Stimulated activated CD8-positive, alpha-beta memory T cell treated with anti-CD3 and anti-CD28 coated beads, Interleukin-7, amount 100 ng/mL, for 4 hours (primary cell): Measurements from ENCODE around the gene BRCA1.
A peak's percentile ranks its signal among the peaks of the same experiment; 100 is the strongest.
"Not testable (repeated sequence)": the region's sequence is repeated elsewhere in the genome, so short reads cannot be mapped to it uniquely, and the experiment has no call there.

Experiments used
- DNase-seq, 2 donors: peaks; one replicate each; pipeline ENCODE4 v3.0.0-alpha.2; 2020; ENCODE audit warnings: low read depth in 2 of 2

BRCA1 gene

DNA sequence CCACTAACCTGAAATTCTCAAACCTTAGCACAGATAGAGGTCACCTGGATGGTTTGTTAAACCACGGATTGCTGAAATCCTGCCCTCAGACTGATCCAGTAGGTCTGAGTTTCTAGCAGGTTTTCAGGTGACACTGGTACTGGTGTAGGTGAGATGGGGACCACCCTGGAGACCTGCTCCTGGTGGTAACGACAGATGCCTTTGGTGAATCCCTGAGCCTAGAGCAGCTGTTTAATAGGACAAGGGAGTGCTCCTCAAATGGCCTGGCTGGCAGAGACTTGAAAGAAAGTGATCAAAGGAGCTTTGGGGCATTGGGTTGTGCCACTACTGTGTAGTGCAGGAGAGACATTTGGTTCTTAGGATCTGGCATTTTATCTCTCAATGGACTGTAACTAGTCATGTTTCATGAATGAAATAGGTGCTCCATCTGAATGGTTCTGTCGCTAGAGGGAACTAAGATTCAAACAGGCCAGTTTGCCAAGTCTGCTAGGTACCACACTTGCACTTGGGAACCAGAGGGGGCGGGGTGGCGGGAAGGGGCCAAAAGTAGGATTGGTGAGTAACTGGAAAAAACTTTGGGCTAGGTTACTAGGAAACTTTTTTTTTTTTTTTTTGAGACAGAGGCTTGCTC is 121.5 kb downstream of the BRCA1 start:
- DNase-seq, result no peak

DNA sequence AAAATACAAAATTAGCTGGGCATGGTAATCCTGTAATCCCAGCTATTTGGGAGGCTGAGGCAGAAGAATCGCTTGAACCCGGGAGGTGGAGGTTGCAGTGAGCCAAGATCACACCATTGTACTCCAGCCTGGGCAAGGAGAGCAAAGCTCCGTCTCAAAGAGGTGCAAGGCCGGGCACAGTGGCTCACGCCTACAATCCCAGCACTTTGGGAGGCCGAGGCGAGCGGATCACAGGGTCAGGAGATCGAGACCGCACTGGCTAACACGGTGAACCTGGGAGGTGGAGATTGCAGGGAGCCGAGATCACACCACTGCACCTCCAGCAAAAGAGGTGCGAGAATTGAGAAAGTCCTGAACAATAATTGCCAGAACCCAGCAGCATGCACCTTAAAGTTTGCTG is 124.3 kb downstream of the BRCA1 start:
- not testable (repeated sequence) for DNase-seq

DNA sequence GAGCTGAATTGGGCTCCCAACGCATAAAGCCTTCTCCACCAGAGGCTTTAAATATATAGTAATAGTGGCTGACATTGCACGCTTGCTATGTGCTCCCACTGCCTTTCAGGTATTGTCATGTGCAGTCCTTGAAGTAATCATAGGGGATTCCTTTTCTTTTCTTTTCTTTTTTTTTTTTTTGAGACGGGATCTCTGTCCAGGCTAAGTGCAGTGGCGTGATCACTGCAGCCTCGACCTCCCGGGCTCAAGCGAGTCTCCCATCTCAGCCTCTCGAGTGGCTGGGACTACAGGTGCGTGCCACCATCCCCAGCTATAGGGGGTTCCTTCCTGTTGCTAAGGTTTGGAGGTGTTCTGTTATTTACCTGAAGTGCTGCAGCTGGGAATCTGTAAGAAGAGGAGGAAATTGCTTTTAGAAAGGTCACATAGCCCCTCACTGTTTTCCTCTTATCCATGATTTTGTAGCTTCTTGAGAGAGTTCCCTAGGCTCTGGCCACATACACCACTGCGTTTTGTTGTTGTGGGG is 126.1 kb downstream of the BRCA1 start:
- DNase-seq, result no peak

DNA sequence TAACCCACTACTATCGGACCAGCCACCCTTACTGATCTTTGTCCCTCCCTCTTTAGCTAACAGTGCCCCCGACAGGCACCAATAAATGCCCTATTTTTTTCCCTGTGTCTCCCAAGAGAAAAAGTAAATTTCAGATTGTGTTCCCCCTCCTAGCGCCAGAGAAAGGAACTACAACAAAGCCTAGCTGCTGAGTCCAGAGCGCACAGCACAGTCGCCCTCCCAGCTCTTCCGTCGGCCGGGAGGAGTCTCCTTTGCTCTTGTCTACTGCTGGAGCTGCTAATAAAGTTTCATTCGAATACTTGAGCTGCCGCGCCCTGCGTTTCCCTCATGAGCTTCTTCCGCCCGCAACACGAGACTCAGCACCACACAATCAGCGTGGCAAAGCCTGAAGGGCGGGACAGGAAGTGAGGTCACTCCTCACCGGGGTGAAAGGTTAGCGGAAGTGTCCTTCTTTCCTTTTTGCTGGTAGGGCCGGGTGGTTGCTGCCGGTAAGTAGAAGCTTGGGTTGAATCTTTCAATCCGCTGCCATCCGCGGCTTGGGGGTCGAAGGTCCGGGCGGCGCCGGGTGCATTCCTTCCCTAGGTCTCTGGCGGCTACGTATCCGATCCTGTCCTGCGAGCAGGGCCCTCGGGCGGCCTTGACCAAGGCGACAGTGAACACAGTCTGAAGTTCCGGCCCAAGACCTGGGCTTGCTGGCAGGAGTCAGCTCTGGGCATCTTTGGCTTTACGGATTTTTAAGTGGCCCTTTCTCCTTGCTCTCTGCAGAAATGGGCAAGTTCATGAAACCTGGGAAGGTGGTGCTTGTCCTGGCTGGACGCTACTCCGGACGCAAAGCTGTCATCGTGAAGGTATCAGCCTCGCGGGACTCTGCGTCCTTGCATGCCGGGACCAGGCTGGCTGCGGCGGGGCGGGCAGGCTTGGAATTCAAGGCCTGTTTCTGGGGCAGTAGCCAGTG is 126.9 kb downstream of the BRCA1 start, which contains the start of gene RPL27:
RPL27 (plus strand) TSS at position 436 of the 955 bp plus-strand sequence; CDS start at position 768, 332 bp downstream.
- DNase-seq, result peak; percentile 94 to 98

DNA sequence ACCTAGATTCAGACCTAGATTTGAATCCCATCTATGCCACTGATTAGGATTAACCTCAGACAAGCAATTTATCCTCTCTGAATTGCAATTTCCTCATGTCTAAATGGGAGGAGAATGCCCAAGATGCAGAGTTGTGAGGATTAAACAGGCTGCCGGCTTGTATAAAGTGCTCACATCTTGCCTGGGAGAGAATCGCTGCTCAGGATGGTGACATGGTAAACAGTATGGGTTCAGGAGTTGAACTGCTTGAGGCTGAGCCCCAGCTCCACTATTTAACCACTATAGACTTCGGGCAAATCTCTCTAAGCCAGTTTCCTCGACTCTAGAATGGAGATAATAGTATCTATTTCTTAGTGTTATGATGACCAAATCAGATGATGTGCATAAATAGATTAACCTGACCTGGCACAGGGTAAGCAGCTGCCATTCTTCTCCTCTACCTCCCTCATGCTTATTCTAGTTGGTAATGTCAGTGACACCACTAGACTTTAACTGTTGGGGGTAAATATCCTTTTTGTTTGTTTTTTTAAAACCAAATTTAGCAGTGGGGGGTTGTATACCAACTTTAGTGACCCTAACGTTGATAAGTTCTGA is 127.7 kb downstream of the BRCA1 start:
- DNase-seq, result no peak
